Endodermal cell (in vitro differentiated cells): ENCODE results near the gene NAA11. TPM values are rescaled to one million over a fixed set of nuclear protein-coding genes. Genes with fewer than 3 reads are reported as not detected.

Experiments used
- DNase-seq: peaks from one replicate; pipeline ENCODE4 v3.0.0-alpha.2; 2017
- H3K27ac ChIP-seq: 2 replicates; pipeline ENCODE4 v1.5.1; 2013; ENCODE audit warnings: mild to moderate bottlenecking, low read depth, low read length, moderate library complexity
- H3K27me3 ChIP-seq: 2 replicates; pipeline ENCODE4 v1.6.1; 2013; ENCODE audit warnings: mild to moderate bottlenecking, low read length, moderate library complexity; ENCODE audit not compliant: insufficient read depth, control insufficient read depth, poor library complexity, severe bottlenecking
- H3K36me3 ChIP-seq: 2 replicates; pipeline ENCODE4 v1.7.0; 2013; ENCODE audit warnings: mild to moderate bottlenecking, low read length, moderate library complexity; ENCODE audit not compliant: control insufficient read depth, insufficient read depth
- H3K4me1 ChIP-seq: one replicate; pipeline ENCODE4 v1.7.0; 2013; ENCODE audit warnings: low read length; ENCODE audit not compliant: control insufficient read depth, insufficient read depth
- H3K4me3 ChIP-seq: 2 replicates; pipeline ENCODE4 v1.5.1; 2013; ENCODE audit warnings: mild to moderate bottlenecking, low read length, moderate library complexity
- H3K9ac ChIP-seq: 2 replicates; pipeline ENCODE4 v1.6.1; 2013; ENCODE audit warnings: mild to moderate bottlenecking, low read length, moderate library complexity; ENCODE audit not compliant: poor library complexity, severe bottlenecking; ENCODE audit errors: extremely low read depth
- H3K9me3 ChIP-seq: 2 replicates; pipeline ENCODE4 v1.6.1; 2013; ENCODE audit warnings: mild to moderate bottlenecking, low read length, moderate library complexity; ENCODE audit not compliant: control insufficient read depth
- H3K27ac Mint-ChIP-seq: 2 replicates; pipeline ENCODE4 v1.8.0; 2020; ENCODE audit warnings: mixed read lengths
- H3K27me3 Mint-ChIP-seq: 2 replicates; pipeline ENCODE4 v1.8.0; 2021; ENCODE audit warnings: mild to moderate bottlenecking, mixed read lengths; ENCODE audit not compliant: insufficient read depth
- H3K36me3 Mint-ChIP-seq: 2 replicates; pipeline ENCODE4 v1.8.0; 2020; ENCODE audit warnings: low read depth, mixed read lengths
- H3K4me1 Mint-ChIP-seq: 2 replicates; pipeline ENCODE4 v1.8.0; 2020; ENCODE audit warnings: mixed read lengths
- H3K4me3 Mint-ChIP-seq: 2 replicates; pipeline ENCODE4 v1.8.0; 2020; ENCODE audit warnings: mild to moderate bottlenecking, moderate library complexity, mixed read lengths
- H3K9me3 Mint-ChIP-seq: 2 replicates; pipeline ENCODE4 v1.8.0; 2020; ENCODE audit warnings: mild to moderate bottlenecking, mixed read lengths
- CTCF ChIP-seq: fragments of 200-600 bp; sonication (generic); conservative IDR thresholded peaks from 2 replicates; pipeline ENCODE4 v1.5.0; 2021; ENCODE audit warnings: antibody characterized with exemption, mild to moderate bottlenecking
- WGBS, 2 experiments: methylation state at CpG; one replicate each; pipeline versions ENCODE4 v1.1.5 to v1.1.7; 2013; ENCODE audit warnings: missing lambda C conversion rate in 2 of 2, mixed read lengths in 1 of 2; ENCODE audit not compliant: insufficient coverage in 1 of 2, insufficient read length in 1 of 2; 5-methylcytosine and 5-hydroxymethylcytosine counted together
- total RNA-seq, 2 donors: library from RNA; stranded (reverse); fragmentation: NEBNext Ultra II Directional in 1 of 2; extraction: Animal tissue kit (Norgen Biotek cat#: 25700) in 1 of 2; gene quantifications; 2 replicates in 1 of 2; 3 replicates in 1 of 2; pipeline ENCODE4 v1.2.1, GENCODE V29; 2021

NAA11 gene
- total RNA-seq, 2 donors from 2014 or later, result not detected

GRCh38 chr4:79353075-79353474, 27.2 kb upstream of the NAA11 start:
- Histone ChIP-seq H3K4me3 (no peak overlapping the region), H3K4me1 (no peaks in the 10 kb centered on the region), H3K9ac (no peak overlapping the region), H3K36me3 (no peaks in the 10 kb centered on the region), H3K27ac (no peak overlapping the region), H3K9me3 (peaks cover 10% of the 10 kb centered on the region), H3K27me3 (no peaks in the 10 kb centered on the region)
- no peak overlapping the region for H3K27ac Mint-ChIP-seq
- TF ChIP-seq CTCF, result no peak
- no peaks in the 10 kb centered on the region for H3K4me1 Mint-ChIP-seq
- H3K36me3 Mint-ChIP-seq, result peaks cover 3% of the 10 kb centered on the region
- DNase-seq, result no peak
- H3K9me3 Mint-ChIP-seq, result peaks cover 13% of the 10 kb centered on the region
- H3K27me3 Mint-ChIP-seq, result no peaks in the 10 kb centered on the region
- 88 to 91% methylated on average over 1 of the region's 1 CpG for WGBS, 2 experiments
- no peak overlapping the region for H3K4me3 Mint-ChIP-seq

GRCh38 chr4:79348405-79348804, 22.5 kb upstream of the NAA11 start:
- Histone ChIP-seq H3K4me1 (no peaks in the 10 kb centered on the region), H3K9ac (no peak overlapping the region), H3K9me3 (peaks cover 26% of the 10 kb centered on the region), H3K36me3 (no peaks in the 10 kb centered on the region), H3K4me3 (no peak overlapping the region), H3K27me3 (no peaks in the 10 kb centered on the region), H3K27ac (no peak overlapping the region)
- H3K4me3 Mint-ChIP-seq, result no peak overlapping the region
- peaks cover 29% of the 10 kb centered on the region for H3K9me3 Mint-ChIP-seq
- DNase-seq, result no peak
- peaks cover 5% of the 10 kb centered on the region for H3K36me3 Mint-ChIP-seq
- no peaks in the 10 kb centered on the region for H3K4me1 Mint-ChIP-seq
- no peak overlapping the region for H3K27ac Mint-ChIP-seq
- WGBS, 2 experiments, result 88 to 100% methylated on average over 1 to 2 of the region's 2 CpGs
- TF ChIP-seq CTCF, result no peak
- H3K27me3 Mint-ChIP-seq, result no peaks in the 10 kb centered on the region

GRCh38 chr4:79341893-79342653, 16.2 kb upstream of the NAA11 start:
- Histone ChIP-seq H3K36me3 (no peaks in the 10 kb centered on the region), H3K9ac (no peak overlapping the region), H3K27me3 (no peaks in the 10 kb centered on the region), H3K27ac (no peak overlapping the region), H3K4me3 (no peak overlapping the region), H3K4me1 (no peaks in the 10 kb centered on the region), H3K9me3 (peaks cover 31% of the 10 kb centered on the region)
- no peak for TF ChIP-seq CTCF
- 60 to 92% methylated on average over 1 to 3 of the region's 3 CpGs for WGBS, 2 experiments
- Mint-ChIP-seq H3K4me3 (no peak overlapping the region), H3K36me3 (peaks cover 2% of the 10 kb centered on the region), H3K27ac (no peak overlapping the region), H3K27me3 (no peaks in the 10 kb centered on the region), H3K9me3 (peaks cover 13% of the 10 kb centered on the region), H3K4me1 (no peaks in the 10 kb centered on the region)
- DNase-seq, result no peak
